ENCODE measurements around the gene ADORA1. TPM values are rescaled to one million over a fixed set of nuclear protein-coding genes. Genes with fewer than 3 reads are reported as not detected.

The ADORA1 gene
- polyA plus RNA-seq, 1 of the 3 experiments (the other 2 are of a cell fraction), result 4.8 TPM

DNA sequence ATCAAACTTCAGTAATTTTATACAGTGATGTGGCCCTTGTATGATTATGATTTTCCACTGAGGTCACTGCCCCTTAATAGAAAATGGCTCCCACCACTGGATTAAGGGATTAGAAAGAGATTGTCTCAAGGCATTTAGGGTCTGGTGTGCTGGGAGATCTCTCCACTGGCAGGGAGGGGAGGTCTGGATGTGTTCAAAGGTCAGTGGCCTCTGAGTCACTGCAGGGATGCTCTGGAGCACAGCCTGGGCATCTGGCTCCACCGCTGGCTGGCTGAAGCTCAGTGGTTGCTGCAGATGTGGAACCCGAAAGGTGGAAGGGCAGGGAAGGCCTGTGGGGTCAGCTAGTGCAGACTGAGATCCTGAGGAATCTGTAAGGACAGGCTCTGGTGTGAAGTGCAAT lies 77.2 kb downstream of the ADORA1 start:
- no peaks in the 10 kb centered on the region; a peak in 1 of 4 replicates for H3K4me1 ChIP-seq (ENCODE audit: control insufficient read depth in 1 of 2, insufficient read depth in 2 of 2, low read depth in 1 of 2, low read length in 1 of 2)
- H3K27ac ChIP-seq (ENCODE audit: low read depth in 2 of 2, low read length in 1 of 2), result no peak overlapping the region
- ChIA-PET CTCF (interaction anchor here (1.2 to 23.6 kb wide), 7 partner anchors 11 to 165 kb away, joined by 3 to 602 read pairs (median 12); partner anchors contain the start of genes ADORA1 and MYBPH), POLR2A (no interaction called here)
- no peak overlapping the region for H3K4me2 ChIP-seq
- H3K4me3 ChIP-seq (ENCODE audit: low read depth in 2 of 2, low read length in 1 of 2), result no peak overlapping the region
- peaks cover 9% of the 10 kb centered on the region; the same call in 1 of the 2 replicates for H3K27me3 ChIP-seq (ENCODE audit: insufficient read depth)
- no peaks in the 10 kb centered on the region for H3K36me3 ChIP-seq (replicated peaks in 1 of 2; ENCODE audit: control insufficient read depth in 1 of 2, insufficient read depth in 2 of 2, low read length in 1 of 2)
- no peak overlapping the region for H3K9ac ChIP-seq
- no peaks in the 10 kb centered on the region for H3F3A ChIP-seq (replicated peaks; ENCODE audit: insufficient read depth)
- TF ChIP-seq GATA2 (CRISPR knock-in tag; IDR thresholded peaks at IDR 0.05) (no peak), ELF1 (IDR thresholded peaks at IDR 0.05) (no peak), TCF12 (IDR thresholded peaks at IDR 0.05) (no peak), CHD2 (IDR thresholded peaks at IDR 0.05; ENCODE audit: low read length, partially characterized antibody) (no peak), NRF1 (IDR thresholded peaks at IDR 0.05; ENCODE audit: low read depth, low read length) (no peak), YY1 (IDR thresholded peaks at IDR 0.05; ENCODE audit: low read depth) (no peak), MEF2A (IDR thresholded peaks at IDR 0.05; ENCODE audit: borderline replicate concordance, low read depth) (no peak), TEAD4 (IDR thresholded peaks at IDR 0.05; ENCODE audit: borderline replicate concordance, insufficient read depth) (no peak), RCOR1 (IDR thresholded peaks at IDR 0.05; ENCODE audit: low read length) (no peak), FOXM1 (IDR thresholded peaks at IDR 0.05; ENCODE audit: low read depth) (no peak), FOXJ3 (CRISPR knock-in tag; IDR thresholded peaks at IDR 0.05) (no peak)
- TF ChIP-seq, protein P1, sequence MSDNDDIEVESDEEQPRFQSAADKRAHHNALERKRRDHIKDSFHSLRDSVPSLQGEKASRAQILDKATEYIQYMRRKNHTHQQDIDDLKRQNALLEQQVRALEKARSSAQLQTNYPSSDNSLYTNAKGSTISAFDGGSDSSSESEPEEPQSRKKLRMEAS (IDR thresholded peaks at IDR 0.05; ENCODE audit: low read depth), result no peak
- TF ChIP-seq, protein P2, sequence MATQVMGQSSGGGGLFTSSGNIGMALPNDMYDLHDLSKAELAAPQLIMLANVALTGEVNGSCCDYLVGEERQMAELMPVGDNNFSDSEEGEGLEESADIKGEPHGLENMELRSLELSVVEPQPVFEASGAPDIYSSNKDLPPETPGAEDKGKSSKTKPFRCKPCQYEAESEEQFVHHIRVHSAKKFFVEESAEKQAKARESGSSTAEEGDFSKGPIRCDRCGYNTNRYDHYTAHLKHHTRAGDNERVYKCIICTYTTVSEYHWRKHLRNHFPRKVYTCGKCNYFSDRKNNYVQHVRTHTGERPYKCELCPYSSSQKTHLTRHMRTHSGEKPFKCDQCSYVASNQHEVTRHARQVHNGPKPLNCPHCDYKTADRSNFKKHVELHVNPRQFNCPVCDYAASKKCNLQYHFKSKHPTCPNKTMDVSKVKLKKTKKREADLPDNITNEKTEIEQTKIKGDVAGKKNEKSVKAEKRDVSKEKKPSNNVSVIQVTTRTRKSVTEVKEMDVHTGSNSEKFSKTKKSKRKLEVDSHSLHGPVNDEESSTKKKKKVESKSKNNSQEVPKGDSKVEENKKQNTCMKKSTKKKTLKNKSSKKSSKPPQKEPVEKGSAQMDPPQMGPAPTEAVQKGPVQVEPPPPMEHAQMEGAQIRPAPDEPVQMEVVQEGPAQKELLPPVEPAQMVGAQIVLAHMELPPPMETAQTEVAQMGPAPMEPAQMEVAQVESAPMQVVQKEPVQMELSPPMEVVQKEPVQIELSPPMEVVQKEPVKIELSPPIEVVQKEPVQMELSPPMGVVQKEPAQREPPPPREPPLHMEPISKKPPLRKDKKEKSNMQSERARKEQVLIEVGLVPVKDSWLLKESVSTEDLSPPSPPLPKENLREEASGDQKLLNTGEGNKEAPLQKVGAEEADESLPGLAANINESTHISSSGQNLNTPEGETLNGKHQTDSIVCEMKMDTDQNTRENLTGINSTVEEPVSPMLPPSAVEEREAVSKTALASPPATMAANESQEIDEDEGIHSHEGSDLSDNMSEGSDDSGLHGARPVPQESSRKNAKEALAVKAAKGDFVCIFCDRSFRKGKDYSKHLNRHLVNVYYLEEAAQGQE (IDR thresholded peaks at IDR 0.05; ENCODE audit: low read depth, low read length), result no peak
- TF ChIP-seq, protein P3, sequence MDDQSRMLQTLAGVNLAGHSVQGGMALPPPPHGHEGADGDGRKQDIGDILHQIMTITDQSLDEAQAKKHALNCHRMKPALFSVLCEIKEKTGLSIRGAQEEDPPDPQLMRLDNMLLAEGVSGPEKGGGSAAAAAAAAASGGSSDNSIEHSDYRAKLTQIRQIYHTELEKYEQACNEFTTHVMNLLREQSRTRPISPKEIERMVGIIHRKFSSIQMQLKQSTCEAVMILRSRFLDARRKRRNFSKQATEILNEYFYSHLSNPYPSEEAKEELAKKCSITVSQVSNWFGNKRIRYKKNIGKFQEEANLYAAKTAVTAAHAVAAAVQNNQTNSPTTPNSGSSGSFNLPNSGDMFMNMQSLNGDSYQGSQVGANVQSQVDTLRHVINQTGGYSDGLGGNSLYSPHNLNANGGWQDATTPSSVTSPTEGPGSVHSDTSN (IDR thresholded peaks at IDR 0.05), result no peak
- no peaks in the 10 kb centered on the region for H3K79me2 ChIP-seq (ENCODE audit: insufficient read depth)
- no peak overlapping the region for H2AFZ ChIP-seq (ENCODE audit: low read depth)
- WGBS (ENCODE audit: low lambda C conversion rate), result 67% methylated on average over 2 of the region's 2 CpGs
- H4K20me1 ChIP-seq (ENCODE audit: insufficient read depth), result no peaks in the 10 kb centered on the region
- DNase-seq, result no peak
- no peaks in the 10 kb centered on the region for H3K9me3 ChIP-seq
- no peaks in the 10 kb centered on the region for H3K9me2 ChIP-seq

All from SK-N-SH (cell line).